GM18868 (cell line): ENCODE results near the gene BLCAP.
"Not testable (repeated sequence)": the region's sequence is repeated elsewhere in the genome, so short reads cannot be mapped to it uniquely, and the experiment has no call there.

Source experiments
- ATAC-seq: cut with Tn5 transposase; IDR thresholded peaks from one replicate; pipeline ENCODE4 v1.9.1; 2021; ENCODE audit warnings: mild to moderate bottlenecking, moderate library complexity; ENCODE audit not compliant: unreplicated experiment

Gene BLCAP

GRCh38 chr20:37558306-37558705 lies 30.6 kb upstream of the BLCAP start:
- ATAC-seq: no peak

GRCh38 chr20:37556538-37556937 lies 28.9 kb upstream of the BLCAP start:
- ATAC-seq: no peak

DNA sequence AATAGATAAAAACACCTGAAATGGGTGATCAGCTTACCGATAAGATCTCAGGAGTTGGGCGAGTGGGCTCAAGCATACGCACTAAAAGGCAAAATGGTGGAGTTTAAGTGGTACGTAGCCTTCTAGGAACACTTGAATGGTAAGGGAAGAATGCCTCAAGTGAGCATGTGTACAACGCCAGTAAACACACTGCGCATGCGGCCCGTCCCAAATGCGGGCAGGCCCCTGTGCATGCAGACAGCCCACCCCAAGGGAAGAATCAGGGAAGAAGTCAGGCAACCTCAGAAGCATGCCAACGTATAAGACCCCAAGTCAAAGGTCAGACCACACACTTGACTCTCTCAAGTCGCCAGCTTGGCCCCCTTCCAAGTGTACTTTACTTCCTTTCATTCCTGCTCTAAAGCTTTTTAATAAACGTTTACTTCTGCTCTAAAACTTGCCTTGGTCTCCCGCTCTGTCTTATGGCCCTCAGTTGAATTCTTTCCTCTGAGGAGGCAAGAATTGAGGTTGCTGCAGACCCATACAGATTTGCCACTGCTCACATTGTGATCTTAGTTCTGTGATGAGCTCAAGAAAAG lies 27.1 kb upstream of the BLCAP start:
- not testable (repeated sequence) for ATAC-seq

DNA sequence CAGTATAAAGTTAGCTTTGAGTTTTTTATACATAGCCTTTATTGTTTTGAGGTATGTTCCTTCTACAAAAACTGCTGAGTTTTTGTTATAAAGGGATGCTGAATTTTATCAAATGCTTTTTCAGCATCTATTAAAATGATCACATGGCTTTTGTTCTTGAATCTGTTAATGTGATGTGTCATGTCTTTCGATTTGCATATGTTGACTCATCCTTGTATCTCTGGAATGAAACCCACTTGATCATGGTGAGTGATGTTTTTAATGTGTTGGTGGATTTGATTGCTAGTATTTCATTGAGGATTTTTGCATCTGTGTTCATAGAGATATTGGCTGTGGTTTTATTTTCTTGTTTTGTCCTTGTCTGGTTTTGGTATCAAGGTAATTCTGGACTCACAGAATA lies 24.7 kb upstream of the BLCAP start:
- ATAC-seq: no peak

DNA sequence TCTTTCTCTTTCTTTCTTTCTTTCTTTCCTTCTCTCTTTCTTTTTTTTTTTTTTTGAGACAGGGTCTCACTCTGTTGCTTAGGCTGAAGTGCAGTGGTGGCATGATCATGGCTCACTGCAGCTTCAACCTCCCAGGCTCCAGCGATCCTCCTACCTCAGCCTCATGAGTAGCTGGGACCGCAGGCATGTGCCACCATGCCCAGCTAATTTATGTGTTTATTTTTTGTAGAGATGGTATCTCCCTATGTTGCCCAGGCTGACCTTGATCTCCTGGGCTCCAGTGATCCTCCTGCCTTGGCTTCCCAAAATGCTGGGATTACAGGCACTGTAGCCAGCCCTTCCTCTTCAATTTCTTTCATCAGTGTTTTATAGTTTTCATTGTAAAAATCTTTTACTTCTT lies 24.0 kb upstream of the BLCAP start:
- ATAC-seq: not testable (repeated sequence)

- not testable (repeated sequence) for ATAC-seq
Observed at GRCh38 chr20:37550101-37550920, 22.6 kb upstream of the BLCAP start.

DNA sequence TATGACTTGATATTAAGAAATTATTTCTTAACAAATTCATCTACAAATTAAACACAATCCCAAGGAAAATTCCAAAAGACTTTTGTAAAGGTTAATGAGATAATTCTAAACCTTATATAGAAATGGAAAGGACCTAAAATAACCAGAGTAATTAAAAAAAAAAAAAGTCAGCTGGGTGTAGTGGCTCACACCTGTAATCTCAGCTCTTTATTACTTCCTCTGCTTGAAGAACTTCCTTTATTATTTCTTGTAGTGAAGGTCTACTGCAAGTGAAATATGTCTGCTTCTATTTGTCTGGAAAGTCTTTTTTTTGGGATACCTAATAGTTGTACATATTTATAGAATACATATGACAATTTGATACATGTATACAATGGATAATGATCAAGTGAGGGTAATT lies 20.2 kb upstream of the BLCAP start:
- no peak for ATAC-seq

- no peak for ATAC-seq
Observed at GRCh38 chr20:37545516-37545915, 17.8 kb upstream of the BLCAP start.

DNA sequence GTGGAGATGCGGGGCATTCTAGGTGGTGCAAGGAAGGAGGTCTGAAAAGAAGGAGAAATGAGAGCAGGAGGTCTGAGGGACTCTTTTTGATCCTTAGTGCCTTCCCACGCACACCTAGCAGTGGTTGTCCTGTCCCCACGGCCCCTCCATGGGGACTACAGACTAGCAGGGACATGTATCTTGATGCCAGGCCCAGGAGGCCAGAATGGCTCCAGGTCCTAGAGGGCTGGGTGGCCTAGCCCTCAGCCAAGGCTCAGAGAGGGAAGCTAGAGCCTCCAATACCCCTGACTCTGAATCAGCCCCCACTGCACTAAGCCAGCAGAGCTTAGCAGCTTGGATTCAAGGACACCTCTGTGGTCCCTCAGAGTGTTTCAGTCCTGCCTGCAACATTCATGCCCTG lies 16.7 kb upstream of the BLCAP start:
- no peak for ATAC-seq

DNA sequence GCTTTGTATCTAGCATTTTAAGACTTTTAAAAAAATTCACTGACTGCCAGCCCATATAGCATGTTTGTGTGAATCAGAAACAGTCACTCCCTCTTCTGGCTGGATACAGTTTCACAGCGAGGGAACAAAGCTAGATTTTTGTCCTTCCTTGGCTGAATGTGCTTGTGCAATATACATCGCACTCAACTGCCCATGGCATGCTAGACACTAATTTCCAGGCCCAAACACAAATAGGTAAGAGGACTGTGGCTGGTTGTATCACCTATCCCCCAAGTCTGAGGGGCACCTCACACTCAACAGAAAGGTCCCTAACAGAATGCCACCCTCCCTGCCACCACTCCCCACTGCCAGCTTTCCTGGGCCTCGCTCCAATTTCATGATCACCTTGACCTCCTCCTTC lies 16.2 kb upstream of the BLCAP start:
- ATAC-seq: no peak

DNA sequence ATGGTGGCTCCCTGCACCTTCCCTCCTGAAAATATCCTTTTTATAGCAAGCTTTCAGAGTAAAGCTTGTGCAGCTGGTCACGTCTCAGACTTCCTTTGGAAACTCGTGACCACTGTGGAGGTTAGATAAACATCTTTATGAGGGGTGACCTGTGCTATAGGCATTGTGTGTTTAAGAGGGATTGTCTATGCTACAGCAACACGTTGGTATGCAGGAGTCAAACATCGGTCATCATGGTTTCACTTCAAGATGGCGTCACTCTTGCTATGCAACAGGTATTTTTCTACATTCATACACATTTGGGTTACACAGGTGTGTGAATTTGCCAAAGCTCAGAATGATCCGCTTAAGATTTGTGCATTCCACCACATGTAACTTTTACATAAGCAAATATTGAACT lies 14.6 kb upstream of the BLCAP start:
- no peak for ATAC-seq

GRCh38 chr20:37541326-37541725 lies 13.7 kb upstream of the BLCAP start:
- no peak for ATAC-seq

DNA sequence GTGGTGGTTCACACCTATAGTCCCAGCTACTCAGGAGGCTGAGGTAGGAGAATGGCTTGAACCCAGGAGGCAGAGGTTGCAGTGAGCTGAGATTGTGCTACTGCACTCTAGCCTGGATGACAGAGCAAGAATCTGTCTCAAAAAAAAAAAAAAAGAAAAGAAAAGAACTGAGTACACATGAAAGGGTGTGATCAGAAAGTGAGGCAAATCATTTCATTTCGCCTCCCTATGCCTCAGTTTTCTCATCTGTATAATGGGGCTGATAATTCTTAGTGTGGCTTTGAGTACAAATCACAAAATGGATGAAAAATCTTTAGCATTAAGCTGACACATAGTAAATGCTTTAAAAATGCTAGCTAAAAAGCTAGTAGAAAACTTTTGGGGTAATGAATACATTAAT lies 13.2 kb upstream of the BLCAP start:
- ATAC-seq: not testable (repeated sequence)

DNA sequence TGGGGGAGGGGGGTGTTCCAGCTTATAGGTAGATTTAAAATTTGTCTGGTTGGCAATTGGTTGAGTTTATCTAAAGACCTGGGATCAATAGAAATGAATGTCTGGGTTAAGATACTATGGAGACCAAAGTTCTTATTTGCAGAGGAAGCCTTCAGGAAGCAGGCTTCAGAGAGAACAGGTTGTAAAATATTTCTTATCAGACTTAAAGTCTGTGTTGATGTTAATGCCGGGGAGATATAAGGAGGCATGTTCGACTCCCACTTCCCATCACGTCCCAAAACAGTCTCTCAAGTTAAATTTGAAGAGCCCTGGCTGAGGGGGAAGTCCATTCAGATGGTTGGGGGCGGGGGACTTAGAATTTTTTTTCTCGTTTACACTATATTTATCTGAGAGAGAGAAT lies 12.3 kb upstream of the BLCAP start:
- ATAC-seq: no peak

DNA sequence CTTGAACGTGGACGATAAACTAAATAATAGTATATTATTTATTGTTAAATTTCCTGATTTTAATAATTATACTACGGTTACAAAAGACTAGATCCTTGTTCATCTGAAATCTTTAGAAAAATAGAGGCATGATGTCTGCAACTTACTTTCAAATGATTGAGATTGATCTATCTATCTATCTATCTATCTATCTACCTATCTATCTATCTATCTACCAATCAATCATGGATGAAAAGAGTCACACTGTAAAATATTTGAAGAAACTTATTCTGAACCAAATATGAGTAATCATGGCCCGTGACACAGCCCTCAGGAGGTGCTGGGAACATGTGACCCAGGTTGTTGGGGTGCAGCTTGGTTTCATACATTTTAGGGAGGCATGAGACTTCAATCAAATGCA lies 11.7 kb upstream of the BLCAP start:
- ATAC-seq: no peak

GRCh38 chr20:37538003-37538402 lies 10.3 kb upstream of the BLCAP start:
- no peak for ATAC-seq

GRCh38 chr20:37537505-37537904 lies 9.8 kb upstream of the BLCAP start:
- ATAC-seq: no peak

DNA sequence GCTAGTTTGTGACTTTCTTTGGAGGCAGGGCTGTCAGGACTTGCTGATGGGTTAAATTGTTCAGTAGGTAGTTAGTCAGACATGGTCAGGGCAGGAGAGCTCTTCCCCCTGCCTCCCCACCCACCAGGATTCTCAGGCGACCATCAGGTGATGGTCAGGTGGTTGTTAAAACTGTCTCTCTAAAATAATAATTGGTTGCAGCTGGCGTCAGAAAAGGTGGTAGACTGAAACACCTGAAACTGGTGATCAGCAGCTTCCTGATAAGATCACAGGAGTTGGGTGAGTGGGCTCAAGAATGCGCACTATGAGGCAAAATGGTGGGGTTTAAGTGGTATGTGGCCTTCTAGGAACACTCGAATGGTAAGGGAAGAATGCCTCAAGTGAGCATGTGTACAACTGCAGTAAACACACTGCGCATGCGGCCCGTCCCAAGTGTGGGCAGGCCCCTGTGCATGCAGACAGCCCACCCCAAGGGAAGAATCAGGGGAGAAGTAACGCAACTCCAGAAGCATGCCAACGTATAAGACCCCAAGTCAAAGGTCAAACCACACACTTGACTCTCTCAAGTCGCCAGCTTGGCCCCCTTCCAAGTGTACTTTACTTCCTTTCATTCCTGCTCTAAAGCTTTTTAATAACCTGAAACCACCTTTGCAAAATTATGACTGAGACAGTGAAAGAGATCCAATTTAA lies 7.9 kb upstream of the BLCAP start:
- ATAC-seq: no peak

DNA sequence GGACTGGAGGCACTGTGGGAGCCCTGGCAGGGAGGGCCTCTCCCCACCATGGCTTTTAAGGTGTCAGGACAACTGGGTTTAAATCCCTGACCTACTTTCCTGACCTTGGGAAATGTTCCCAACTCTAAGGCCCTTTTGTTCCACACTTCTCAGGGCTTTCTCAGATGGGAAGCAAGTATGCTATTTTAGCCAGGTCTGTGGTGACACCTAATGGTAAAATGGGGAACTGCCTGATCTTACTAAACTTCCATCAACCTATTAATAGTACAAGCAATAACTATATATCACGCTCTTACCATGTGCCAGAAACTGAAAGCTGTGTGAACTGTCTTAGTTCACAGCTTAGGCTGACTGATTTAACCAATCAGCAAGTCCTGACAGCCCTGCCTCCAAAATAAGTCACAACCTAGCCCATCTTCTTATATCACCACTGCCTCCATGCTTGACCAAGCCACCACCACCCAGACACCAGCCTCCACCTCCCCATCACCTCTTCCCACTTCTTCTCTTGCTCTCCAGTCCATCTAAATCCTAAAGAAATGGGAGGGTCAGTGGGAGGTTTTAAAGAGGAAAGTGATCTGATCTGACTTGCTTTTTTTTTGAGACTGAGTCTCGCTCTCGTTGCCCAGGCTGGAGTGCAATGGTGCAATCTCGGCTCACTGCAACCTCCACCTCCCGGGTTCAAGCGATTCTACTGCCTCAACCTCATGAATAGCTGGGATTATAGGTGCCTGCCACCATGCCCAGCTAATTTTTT lies 6.9 kb upstream of the BLCAP start:
- ATAC-seq: peak; percentile 85

DNA sequence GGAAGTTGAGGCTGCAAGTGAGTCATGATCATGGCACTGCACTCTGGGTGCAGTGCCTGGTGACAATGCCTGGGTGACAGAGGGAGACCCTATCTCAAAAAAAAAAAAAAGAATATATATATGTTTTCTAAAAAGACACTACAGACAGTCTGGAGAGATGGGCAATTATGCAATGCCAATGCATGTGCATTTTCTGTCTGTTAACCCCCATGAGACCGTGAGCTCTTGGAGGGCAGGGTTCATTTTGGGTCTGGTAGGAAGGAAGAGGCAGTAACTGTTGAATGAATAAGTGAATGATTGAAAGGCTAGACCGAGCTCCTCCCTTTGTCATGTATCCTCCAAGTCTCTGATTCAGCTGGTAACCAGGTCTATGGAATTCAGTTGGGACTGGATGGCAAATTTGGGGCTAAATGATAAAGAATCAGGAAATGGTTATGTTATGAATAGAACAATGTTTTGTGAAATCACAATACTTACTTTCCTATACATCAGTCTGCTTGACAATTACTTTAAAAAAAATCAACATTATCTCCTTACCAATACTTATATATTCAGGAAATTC lies 5.6 kb upstream of the BLCAP start:
- ATAC-seq: no peak

GRCh38 chr20:37531856-37532255 lies 4.2 kb upstream of the BLCAP start:
- ATAC-seq: no peak
